Nephron (organoid): ENCODE measurements around the gene STMN1.

Source experiments
- H3K27ac Mint-ChIP-seq, 3 experiments: 2 replicates each; pipeline ENCODE4 v1.8.0; 2020; ENCODE audit warnings: mixed read lengths in 3 of 3, mild to moderate bottlenecking in 2 of 3, moderate library complexity in 1 of 3
- H3K27me3 Mint-ChIP-seq: 2 replicates; pipeline ENCODE4 v1.8.0; 2021; ENCODE audit warnings: low read depth, mild to moderate bottlenecking, moderate library complexity, mixed read lengths
- H3K36me3 Mint-ChIP-seq: 2 replicates; pipeline ENCODE4 v1.8.0; 2020; ENCODE audit warnings: low read depth, mixed read lengths
- H3K4me1 Mint-ChIP-seq: 2 replicates; pipeline ENCODE4 v1.8.0; 2020; ENCODE audit warnings: mixed read lengths
- H3K4me3 Mint-ChIP-seq, 3 experiments: 2 replicates each; pipeline ENCODE4 v1.8.0; 2020; ENCODE audit warnings: mild to moderate bottlenecking in 3 of 3, mixed read lengths in 3 of 3, moderate library complexity in 2 of 3
- H3K9me3 Mint-ChIP-seq: 2 replicates; pipeline ENCODE4 v1.8.0; 2020; ENCODE audit warnings: mixed read lengths
- TF ChIP-seq, protein P1 (sequence below), 3 experiments: fragments of 200-600 bp; sonication (generic); IDR thresholded peaks; one replicate each; pipeline ENCODE4 v1.5.0; 2021; ENCODE audit warnings: antibody characterized with exemption in 3 of 3; ENCODE audit not compliant: unreplicated experiment in 3 of 3

STMN1 gene

DNA sequence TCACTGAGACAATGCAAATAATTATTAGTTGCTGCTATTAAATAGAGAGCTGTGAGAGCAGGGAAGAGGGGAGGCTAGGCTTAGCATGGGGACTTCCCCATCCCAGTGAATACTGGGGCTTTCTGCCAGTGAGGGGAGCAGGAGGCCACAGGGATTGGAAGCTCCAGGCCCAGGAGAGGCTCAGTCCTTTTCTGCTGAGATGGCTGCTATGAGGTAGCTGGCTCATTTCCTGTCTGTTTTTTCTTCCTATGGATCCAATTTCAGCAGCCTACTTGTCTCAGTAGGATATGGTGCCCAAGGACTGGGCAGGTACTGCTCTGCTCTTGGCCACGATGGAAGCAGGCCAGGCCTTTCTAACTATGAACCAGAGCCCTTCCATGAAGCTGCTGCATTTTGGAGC is 10.0 kb downstream of the STMN1 start:
- Mint-ChIP-seq H3K27ac (peak overlapping the region; percentile 78 to 88 (median 87)), H3K4me3 (no peak overlapping the region), H3K9me3 (no peaks in the 10 kb centered on the region), H3K4me1 (peaks cover 40% of the 10 kb centered on the region), H3K36me3 (peaks cover 43% of the 10 kb centered on the region), H3K27me3 (no peaks in the 10 kb centered on the region)
- TF ChIP-seq, protein P1, sequence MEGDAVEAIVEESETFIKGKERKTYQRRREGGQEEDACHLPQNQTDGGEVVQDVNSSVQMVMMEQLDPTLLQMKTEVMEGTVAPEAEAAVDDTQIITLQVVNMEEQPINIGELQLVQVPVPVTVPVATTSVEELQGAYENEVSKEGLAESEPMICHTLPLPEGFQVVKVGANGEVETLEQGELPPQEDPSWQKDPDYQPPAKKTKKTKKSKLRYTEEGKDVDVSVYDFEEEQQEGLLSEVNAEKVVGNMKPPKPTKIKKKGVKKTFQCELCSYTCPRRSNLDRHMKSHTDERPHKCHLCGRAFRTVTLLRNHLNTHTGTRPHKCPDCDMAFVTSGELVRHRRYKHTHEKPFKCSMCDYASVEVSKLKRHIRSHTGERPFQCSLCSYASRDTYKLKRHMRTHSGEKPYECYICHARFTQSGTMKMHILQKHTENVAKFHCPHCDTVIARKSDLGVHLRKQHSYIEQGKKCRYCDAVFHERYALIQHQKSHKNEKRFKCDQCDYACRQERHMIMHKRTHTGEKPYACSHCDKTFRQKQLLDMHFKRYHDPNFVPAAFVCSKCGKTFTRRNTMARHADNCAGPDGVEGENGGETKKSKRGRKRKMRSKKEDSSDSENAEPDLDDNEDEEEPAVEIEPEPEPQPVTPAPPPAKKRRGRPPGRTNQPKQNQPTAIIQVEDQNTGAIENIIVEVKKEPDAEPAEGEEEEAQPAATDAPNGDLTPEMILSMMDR (IDR thresholded peaks at IDR 0.05; ENCODE audit: unreplicated experiment in 3 of 3), result no peak

DNA sequence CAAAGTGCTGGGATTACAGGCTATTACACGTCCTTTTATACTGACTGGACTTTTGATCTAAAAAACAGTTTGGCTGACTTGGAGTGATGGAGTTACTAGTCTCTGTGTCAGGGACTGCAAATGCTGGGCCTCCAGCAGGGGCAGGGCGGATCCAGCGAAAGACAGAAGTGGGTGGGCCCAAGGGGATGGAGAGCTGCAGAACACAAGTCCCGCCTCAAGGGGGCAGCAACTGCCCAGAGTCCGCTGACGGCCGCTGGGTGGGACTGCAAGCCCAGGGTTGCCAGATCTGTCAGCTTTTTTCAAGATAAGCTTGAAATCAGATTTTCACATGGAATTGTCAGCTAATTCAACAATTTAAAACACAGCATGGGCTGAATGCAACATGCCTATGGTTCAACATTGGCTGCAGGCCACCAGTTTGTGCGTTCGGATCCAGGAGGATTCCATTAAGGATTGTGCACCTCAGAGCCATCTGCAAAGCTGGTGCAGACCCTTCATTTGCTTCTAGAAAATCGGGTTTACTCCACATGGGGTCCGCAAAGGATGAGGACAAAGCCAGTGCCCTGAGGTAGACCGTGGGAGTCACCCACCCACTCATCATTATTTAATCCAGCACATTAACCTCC is 10.7 kb downstream of the STMN1 start:
- TF ChIP-seq, protein P1 (IDR thresholded peaks at IDR 0.05; ENCODE audit: unreplicated experiment in 3 of 3), result peak; percentile 97 to 98 (median 97)
- Mint-ChIP-seq H3K27ac (peak overlapping the region; percentile 78 to 88 (median 87)), H3K9me3 (no peaks in the 10 kb centered on the region), H3K4me1 (peaks cover 38% of the 10 kb centered on the region), H3K27me3 (no peaks in the 10 kb centered on the region), H3K36me3 (peaks cover 35% of the 10 kb centered on the region), H3K4me3 (no peak overlapping the region)

DNA sequence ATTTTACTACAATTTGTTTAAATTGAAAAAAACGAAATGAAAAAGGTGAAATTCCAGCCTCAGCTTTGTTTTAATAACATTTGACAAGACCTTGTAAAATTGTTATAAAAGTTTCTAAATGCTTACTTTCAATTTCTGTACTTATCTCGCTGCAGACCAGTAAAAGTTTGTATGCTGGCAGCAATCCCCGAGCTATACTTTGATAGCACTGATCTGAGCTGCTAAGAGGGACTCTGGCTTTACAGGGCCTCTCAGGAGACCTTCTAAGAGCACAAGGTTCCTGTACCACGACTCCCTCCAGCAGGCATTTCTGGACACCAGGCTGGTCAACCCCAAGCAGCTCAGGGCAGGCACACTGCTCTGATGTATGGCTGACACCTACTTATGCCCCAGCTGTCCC is 13.1 kb downstream of the STMN1 start:
- Mint-ChIP-seq H3K4me1 (peaks cover 41% of the 10 kb centered on the region), H3K36me3 (peaks cover 27% of the 10 kb centered on the region), H3K4me3 (no peak overlapping the region), H3K27ac (peak overlapping the region; percentile 80 to 89 (median 85)), H3K9me3 (no peaks in the 10 kb centered on the region), H3K27me3 (no peaks in the 10 kb centered on the region)
- TF ChIP-seq, protein P1 (IDR thresholded peaks at IDR 0.05; ENCODE audit: unreplicated experiment in 3 of 3), result no peak

DNA sequence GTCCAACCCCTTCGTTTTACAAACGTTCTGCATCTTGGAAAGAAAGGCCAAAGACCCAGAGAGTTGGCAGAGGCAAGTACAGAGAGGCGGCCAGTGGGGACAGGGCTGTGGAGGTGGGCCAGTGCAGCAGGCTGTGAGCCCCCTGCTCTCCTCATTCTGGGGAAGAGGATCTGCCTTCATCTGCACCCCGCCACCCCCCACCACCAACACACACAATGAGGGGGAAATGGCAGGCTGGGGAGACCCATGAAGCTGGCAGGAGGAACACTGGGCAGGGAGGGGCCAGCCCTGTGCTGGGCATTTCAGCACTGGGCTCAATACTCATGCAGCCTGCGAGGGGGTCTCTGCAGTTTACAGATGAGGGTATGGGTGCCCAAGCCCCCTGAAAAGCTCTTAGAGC is 14.6 kb downstream of the STMN1 start:
- H3K4me1 Mint-ChIP-seq, result peaks cover 39% of the 10 kb centered on the region
- H3K27me3 Mint-ChIP-seq, result no peaks in the 10 kb centered on the region
- peak overlapping the region; percentile 43 to 73 (median 50) for H3K27ac Mint-ChIP-seq
- H3K36me3 Mint-ChIP-seq, result peaks cover 26% of the 10 kb centered on the region
- H3K9me3 Mint-ChIP-seq, result no peaks in the 10 kb centered on the region
- TF ChIP-seq, protein P1 (IDR thresholded peaks at IDR 0.05; ENCODE audit: unreplicated experiment in 3 of 3), result no peak
- no peak overlapping the region for H3K4me3 Mint-ChIP-seq

DNA sequence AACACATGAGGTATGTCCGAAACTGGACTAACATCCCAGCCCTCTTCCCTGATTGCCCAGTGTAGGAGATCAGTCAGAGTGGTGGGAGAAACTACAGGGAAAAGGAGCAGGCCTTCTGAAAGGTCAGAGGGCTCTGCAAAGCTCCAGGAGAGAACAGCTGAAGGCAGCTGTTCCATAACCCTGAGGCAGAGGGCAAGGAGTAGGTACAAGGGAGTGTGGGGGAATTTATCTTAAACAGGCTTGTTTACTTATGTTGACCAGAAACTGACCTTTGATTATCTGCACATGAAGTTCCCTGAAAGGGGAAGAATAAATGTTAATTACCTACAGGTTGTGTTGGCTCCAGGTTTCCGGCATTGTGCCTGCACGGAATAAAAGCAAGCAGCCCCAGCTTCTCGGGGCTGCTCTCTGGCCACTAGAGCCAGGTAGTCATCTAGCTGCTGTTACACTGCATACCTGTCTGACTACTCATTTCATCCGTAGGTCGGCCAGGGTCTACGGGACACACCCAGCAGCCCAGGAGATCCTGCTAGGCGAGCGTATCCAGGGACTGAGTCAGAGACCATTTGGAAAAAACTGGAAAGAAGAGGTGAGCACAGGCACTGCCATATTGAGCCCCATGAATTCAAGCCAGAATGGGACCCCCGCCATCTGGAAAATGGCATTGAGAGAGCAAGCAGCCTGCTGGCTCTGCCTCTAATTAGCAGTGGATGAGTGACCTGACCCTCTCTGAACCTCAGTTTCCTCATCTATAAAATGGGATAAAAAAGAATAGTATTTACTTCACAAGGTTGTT is 15.8 kb downstream of the STMN1 start:
- peak overlapping the region; percentile 32 to 48 (median 38) for H3K4me3 Mint-ChIP-seq
- TF ChIP-seq, protein P1 (IDR thresholded peaks at IDR 0.05; ENCODE audit: unreplicated experiment in 3 of 3), result no peak
- peaks cover 27% of the 10 kb centered on the region for H3K4me1 Mint-ChIP-seq
- peaks cover 27% of the 10 kb centered on the region for H3K36me3 Mint-ChIP-seq
- peak overlapping the region; percentile 54 to 89 (median 87) for H3K27ac Mint-ChIP-seq
- H3K27me3 Mint-ChIP-seq, result no peaks in the 10 kb centered on the region
- no peaks in the 10 kb centered on the region for H3K9me3 Mint-ChIP-seq
